Adrenal gland (tissue), 12 donors: Measurements from ENCODE around the gene UBAP1L. TPM values are rescaled to one million over a fixed set of nuclear protein-coding genes. Genes with fewer than 3 reads are reported as not detected.

Source experiments
- DNase-seq, 7 donors: peaks; one replicate each; pipeline ENCODE4 v3.0.0-alpha.2; 2019 to 2020
- H3K27ac ChIP-seq, 5 donors: fragments of 200-600 bp; sonication (generic) in 4 of 5; 1 replicate in 3 of 5; 2 replicates in 2 of 5; pipeline versions ENCODE4 v1.5.1 to v1.8.0; 2016 to 2020; ENCODE audit warnings: mild to moderate bottlenecking in 1 of 5
- H3K27me3 ChIP-seq: fragments of 200-600 bp; 2 replicates; pipeline ENCODE4 v1.8.0; 2021
- H3K36me3 ChIP-seq, 2 donors: fragments of 200-600 bp; replicated peaks in 1 of 2; 1 replicate in 1 of 2; 2 replicates in 1 of 2; pipeline versions ENCODE4 v1.5.1 to v1.8.0; 2018 to 2022
- H3K4me1 ChIP-seq, 2 donors: fragments of 200-600 bp; replicated peaks in 1 of 2; 1 replicate in 1 of 2; 2 replicates in 1 of 2; pipeline versions ENCODE4 v1.5.1 to v1.8.0; 2018 to 2021
- H3K4me3 ChIP-seq, 4 donors: fragments of 200-600 bp; sonication (generic) in 3 of 4; one replicate each; pipeline ENCODE4 v1.5.1; 2016 to 2018
- H3K9me3 ChIP-seq, 3 donors: fragments of 200-600 bp; sonication (generic) in 1 of 3; replicated peaks in 1 of 3; 1 replicate in 2 of 3; 2 replicates in 1 of 3; pipeline versions ENCODE4 v1.5.1 to v1.8.0; 2016 to 2021
- CTCF ChIP-seq, 6 experiments: fragments of 450-650 bp in 4 of 6; fragments of 200-600 bp in 2 of 6; sonication (generic) in 1 of 6; IDR thresholded peaks; 1 replicate in 5 of 6; 2 replicates in 1 of 6; pipeline versions ENCODE4 v1.5.1 to v1.8.0; 2016 to 2021; ENCODE audit warnings: antibody characterized with exemption in 6 of 6, mild to moderate bottlenecking in 2 of 6, moderate library complexity in 1 of 6
- POLR2A ChIP-seq, 2 donors: fragments of 450-650 bp; IDR thresholded peaks; one replicate each; pipeline ENCODE4 v1.6.1; 2017; ENCODE audit warnings: antibody characterized with exemption in 2 of 2, mild to moderate bottlenecking in 2 of 2, moderate library complexity in 1 of 2
- WGBS, 4 donors: extraction: QIAGEN DNeasy Blood & Tissue Kit in 2 of 4; methylation state at CpG; one replicate each; pipeline versions ENCODE4 v1.1.5 to v1.1.7; 2013 to 2017; 5-methylcytosine and 5-hydroxymethylcytosine counted together
- intact Hi-C, 2 donors: fragments of 100-400 bp; cut with DNase I; formaldehyde crosslinking; loops; one replicate each; pipeline versions ENCODE4 v1.14.1 to v1.15.0; 2022 to 2023
- polyA plus RNA-seq, 3 donors: library from polyadenylated mRNA; stranded (reverse); fragments of 200-250 nt in 2 of 3; fragments of 350-450 nt in 1 of 3; fragmentation: Illumina TruSeq in 1 of 3; extraction: RNeasy Lipid Tissue Mini Kit (QIAGEN cat#74804) in 1 of 3; gene quantifications; one replicate each; pipeline ENCODE4 v1.2.3, GENCODE V29; 2013 to 2014
- total RNA-seq, 9 donors: library from RNA; depleted of rRNA in 4 of 9; stranded (reverse); fragments of >200 nt in 4 of 9; fragments of 120-200 nt in 1 of 9; fragmentation: NEBNext Ultra II Directional in 1 of 9; extraction: Animal tissue kit (Norgen Biotek cat#: 25700) in 1 of 9; gene quantifications; one replicate each; pipeline versions ENCODE4 v1.1.0 to v1.2.4, GENCODE V29; 2013 to 2023
- donor health status: healthy with polysubstance abuse.
- donor health status: Bipolar disorder and iron deficiency.
- donor health status: DM: yes; HTN: yes; CAD: no.
- donor health status: DM: no; HTN: no; CAD: no.
- donor health status: DM: no; HTN: no; CAD: no.
- donor health status: DM: yes; HTN: yes; CAD: no.

Gene UBAP1L
- total and polyA plus RNA-seq, 12 donors: 0.48 to 34.9 (median 2.9) TPM

GRCh38 chr15:65067645-65068402 lies 47.2 kb downstream of the UBAP1L start, which contains the start of gene RASL12:
RASL12 (minus strand) TSS chr15:65067991; CDS start chr15:65067835, 156 bp downstream.
- Histone ChIP-seq H3K27me3 (peaks cover 25% of the 10 kb centered on the region), H3K4me3 (peak within 1 kb of the TSS in 1 of 4 donors; percentile 56), H3K27ac (peak within 1 kb of the TSS in 2 of 5 donors; percentile 49 to 64), H3K4me1 (peaks cover 0 to 14% of the 10 kb centered on the region in 2 donors), H3K36me3 (no peaks in the 10 kb centered on the region), H3K9me3 (no peaks in the 10 kb centered on the region)
- no peak for DNase-seq
- TF ChIP-seq POLR2A (IDR thresholded peaks at IDR 0.05) (no peak), CTCF (IDR thresholded peaks at IDR 0.05) (no peak)
- 8 to 66% (median 11%) methylated on average over 3 to 66 of the region's 66 CpGs for WGBS, 4 donors
- intact Hi-C loops: no loop called here

- H3K4me3 ChIP-seq: peak overlapping the region in 1 of 4 donors; percentile 56
- DNase-seq: no peak
- peaks cover 25% of the 10 kb centered on the region for H3K27me3 ChIP-seq
- H3K9me3 ChIP-seq: no peaks in the 10 kb centered on the region
- H3K27ac ChIP-seq: peak overlapping the region in 2 of 5 donors; percentile 49 to 64
- WGBS, 4 donors: 26 to 35% (median 28%) methylated on average over 8 of the region's 8 CpGs
- H3K4me1 ChIP-seq: peaks cover 0 to 14% of the 10 kb centered on the region in 2 donors
- intact Hi-C loops: no loop called here
- H3K36me3 ChIP-seq: no peaks in the 10 kb centered on the region
- TF ChIP-seq CTCF (IDR thresholded peaks at IDR 0.05): no peak
- no peak for TF ChIP-seq POLR2A (IDR thresholded peaks at IDR 0.05)
Measured at GRCh38 chr15:65067317-65067644, 47.7 kb downstream of the UBAP1L start.

GRCh38 chr15:65066635-65067316 lies 48.2 kb downstream of the UBAP1L start:
- intact Hi-C loops: no loop called here
- Histone ChIP-seq H3K36me3 (no peaks in the 10 kb centered on the region), H3K4me1 (peaks cover 0 to 14% of the 10 kb centered on the region in 2 donors), H3K27me3 (peaks cover 25% of the 10 kb centered on the region), H3K4me3 (peak overlapping the region in 1 of 4 donors; percentile 56), H3K27ac (peak overlapping the region in 1 of 5 donors; percentile 64), H3K9me3 (no peaks in the 10 kb centered on the region)
- no peak for DNase-seq
- TF ChIP-seq POLR2A (IDR thresholded peaks at IDR 0.05) (no peak), CTCF (IDR thresholded peaks at IDR 0.05) (no peak)
- 53 to 85% (median 57%) methylated on average over 6 to 9 of the region's 9 CpGs for WGBS, 4 donors

GRCh38 chr15:65066001-65066634 lies 48.9 kb downstream of the UBAP1L start:
- H3K4me1 ChIP-seq: peaks cover 0 to 14% of the 10 kb centered on the region in 2 donors
- 69 to 78% (median 73%) methylated on average over 3 of the region's 3 CpGs for WGBS, 4 donors
- H3K9me3 ChIP-seq: no peaks in the 10 kb centered on the region
- no peak overlapping the region for H3K4me3 ChIP-seq
- TF ChIP-seq POLR2A (IDR thresholded peaks at IDR 0.05): no peak
- TF ChIP-seq CTCF (IDR thresholded peaks at IDR 0.05): no peak
- no peaks in the 10 kb centered on the region for H3K36me3 ChIP-seq
- intact Hi-C loops: no loop called here
- H3K27me3 ChIP-seq: peaks cover 25% of the 10 kb centered on the region
- H3K27ac ChIP-seq: no peak overlapping the region
- no peak for DNase-seq
